ENCODE data around the gene UGT1A5. TPM values are rescaled to one million over a fixed set of nuclear protein-coding genes. Genes with fewer than 3 reads are reported as not detected.

UGT1A5 gene
- total RNA-seq, 1 donor from 2014 or later = not detected

Other genes starting within 250 kb of the UGT1A5 start
- 14.7 TPM for gene USP40, start 146.1 kb upstream of the UGT1A5 start, total RNA-seq
- gene UGT1A8, start 95.3 kb upstream of the UGT1A5 start, total RNA-seq = not detected
- not detected for gene UGT1A10, start 76.5 kb upstream of the UGT1A5 start, total RNA-seq
- not detected for gene UGT1A9, start 41.0 kb upstream of the UGT1A5 start, total RNA-seq
- gene UGT1A7, start 31.0 kb upstream of the UGT1A5 start, total RNA-seq = not detected
- gene UGT1A6, start 20.0 kb upstream of the UGT1A5 start, total RNA-seq = not detected
- not detected for gene UGT1A4, start 5.8 kb downstream of the UGT1A5 start, total RNA-seq
- gene UGT1A3, start 16.1 kb downstream of the UGT1A5 start, total RNA-seq = not detected
- not detected for gene UGT1A1, start 47.4 kb downstream of the UGT1A5 start, total RNA-seq
- gene MROH2A, start 65.4 kb downstream of the UGT1A5 start, total RNA-seq = not detected
- 1.9 TPM for gene HJURP, start 141.6 kb downstream of the UGT1A5 start, total RNA-seq
- gene TRPM8, start 204.5 kb downstream of the UGT1A5 start, total RNA-seq = 0.47 TPM

Data from occipital lobe (tissue), 1 donor.